CD1c-positive myeloid dendritic cell (primary cell): ENCODE data around the gene CHMP4A.
"Not testable (repeated sequence)": the region's sequence is repeated elsewhere in the genome, so short reads cannot be mapped to it uniquely, and the experiment has no call there.

ENCODE experiments used
- DNase-seq: peaks from one replicate; pipeline ENCODE4 v3.0.0-alpha.2; 2016; ENCODE audit errors: extremely low spot score

Gene CHMP4A

DNA sequence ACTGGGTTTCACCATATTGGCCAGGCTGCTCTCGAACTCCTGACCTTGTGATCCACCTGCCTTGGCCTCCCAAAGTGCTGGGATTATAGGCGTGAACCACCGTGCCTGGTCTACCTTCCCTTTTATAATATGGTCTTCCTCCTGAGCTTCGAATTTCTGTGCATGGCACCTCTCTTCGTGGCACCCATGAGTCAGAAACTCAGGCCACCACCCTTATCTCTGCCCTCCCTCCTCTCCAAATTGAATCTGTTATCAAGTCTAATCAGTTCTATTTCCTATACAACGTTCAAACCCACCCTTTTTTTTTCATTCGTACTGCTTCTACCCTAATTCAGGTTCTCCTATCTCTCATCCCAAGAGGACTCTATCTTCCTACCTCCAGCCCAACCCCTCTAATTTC lies 34.1 kb upstream of the CHMP4A start:
- no peak for DNase-seq

DNA sequence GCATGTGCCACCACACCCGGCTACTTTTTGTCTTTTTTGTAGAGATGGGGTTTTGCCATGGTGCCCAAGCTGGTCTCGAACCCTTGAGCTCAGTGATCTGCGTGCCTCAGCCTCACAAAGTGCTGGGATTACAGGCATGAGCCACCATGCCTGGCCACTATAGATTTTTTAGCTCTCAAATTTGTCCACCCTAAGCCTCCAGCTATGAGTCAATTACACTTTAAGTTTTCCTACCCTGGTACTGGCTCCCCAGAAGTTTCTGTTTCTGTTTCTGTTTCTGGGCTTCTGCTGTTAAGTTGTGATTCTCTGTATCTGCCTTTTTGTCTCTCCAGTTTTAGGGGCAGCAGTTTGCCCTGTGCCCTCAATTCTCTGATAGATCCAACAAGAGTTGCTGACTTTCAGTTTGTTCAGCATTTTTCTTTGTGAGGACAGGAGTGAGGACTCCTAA lies 33.5 kb upstream of the CHMP4A start:
- DNase-seq = peak; percentile 17

DNA sequence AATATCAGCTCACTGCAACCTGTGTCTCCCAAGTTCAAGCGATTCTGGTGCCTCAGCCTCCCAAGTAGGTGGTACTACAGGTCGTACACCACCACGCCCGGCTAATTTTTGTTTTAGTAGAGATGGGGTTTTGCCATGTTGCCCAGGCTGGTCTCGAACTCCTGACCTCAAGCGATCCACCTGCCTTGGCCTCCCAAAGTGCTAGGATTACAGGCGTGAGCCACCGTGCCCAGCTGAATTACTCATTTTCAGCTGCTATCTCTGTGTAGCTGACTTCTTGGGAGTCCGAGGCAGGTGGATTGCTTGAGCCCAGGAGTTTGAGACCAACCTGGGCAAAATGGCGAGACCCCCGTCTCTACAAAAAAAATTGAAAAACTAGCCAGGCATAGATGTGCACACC lies 32.1 kb upstream of the CHMP4A start:
- not testable (repeated sequence) for DNase-seq

DNA sequence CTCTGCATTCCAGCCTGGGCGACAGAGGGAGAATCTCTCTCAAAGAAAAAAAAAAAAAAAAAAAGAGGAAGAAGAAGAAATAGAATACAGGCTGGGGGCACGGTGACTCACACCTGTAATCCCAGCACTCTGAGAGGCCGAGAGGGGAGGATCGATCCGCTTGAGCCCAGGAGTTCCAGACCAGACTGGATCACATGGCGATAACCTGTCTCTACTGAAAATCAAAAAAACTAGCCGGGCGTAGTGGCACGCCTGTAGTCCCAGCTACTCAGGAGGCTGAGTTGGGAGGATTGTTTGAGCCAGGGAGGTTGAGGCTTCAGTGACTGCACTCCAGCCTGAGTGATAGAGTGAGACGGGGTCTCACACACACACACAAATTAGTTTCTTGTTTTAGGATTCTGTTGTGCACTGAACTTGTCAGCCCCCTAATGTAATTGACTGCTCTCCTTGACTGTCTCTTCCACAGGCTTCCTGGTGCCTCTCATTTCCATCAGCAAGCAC lies 30.1 kb upstream of the CHMP4A start:
- DNase-seq = peak; percentile 45

DNA sequence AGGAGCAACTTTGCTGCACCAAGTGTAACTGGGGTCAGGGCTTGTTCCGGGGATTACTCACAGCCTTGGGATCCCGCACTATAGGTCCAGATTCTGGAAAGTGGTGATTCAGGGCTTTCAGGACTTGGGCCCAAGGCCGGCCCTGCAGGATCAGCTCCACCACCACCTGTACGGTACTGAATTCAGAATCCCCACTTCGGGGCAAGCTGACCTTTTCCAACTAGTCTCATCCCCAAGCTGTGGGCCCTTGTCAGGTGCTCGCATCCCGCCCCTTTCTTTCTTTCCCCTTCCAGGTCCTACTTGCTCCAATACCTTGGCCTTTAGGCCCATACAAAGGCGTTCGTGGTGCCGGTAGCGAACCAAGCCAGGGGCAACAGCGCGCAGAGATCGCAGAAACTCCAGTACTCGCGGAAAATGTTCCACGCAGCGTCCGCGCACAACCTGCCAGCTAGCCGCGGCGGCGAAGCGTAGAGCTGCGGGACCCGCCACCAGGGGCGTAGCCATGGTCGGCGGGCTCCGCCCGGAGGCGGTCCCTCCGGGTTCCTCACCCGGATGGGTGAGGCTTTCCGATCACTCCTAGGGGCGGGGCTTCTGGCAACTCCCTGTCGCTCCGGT lies 28.6 kb upstream of the CHMP4A start:
- DNase-seq = peak; percentile 96

GRCh38 chr14:24240110-24240918 lies 27.0 kb upstream of the CHMP4A start:
- DNase-seq = no peak

DNA sequence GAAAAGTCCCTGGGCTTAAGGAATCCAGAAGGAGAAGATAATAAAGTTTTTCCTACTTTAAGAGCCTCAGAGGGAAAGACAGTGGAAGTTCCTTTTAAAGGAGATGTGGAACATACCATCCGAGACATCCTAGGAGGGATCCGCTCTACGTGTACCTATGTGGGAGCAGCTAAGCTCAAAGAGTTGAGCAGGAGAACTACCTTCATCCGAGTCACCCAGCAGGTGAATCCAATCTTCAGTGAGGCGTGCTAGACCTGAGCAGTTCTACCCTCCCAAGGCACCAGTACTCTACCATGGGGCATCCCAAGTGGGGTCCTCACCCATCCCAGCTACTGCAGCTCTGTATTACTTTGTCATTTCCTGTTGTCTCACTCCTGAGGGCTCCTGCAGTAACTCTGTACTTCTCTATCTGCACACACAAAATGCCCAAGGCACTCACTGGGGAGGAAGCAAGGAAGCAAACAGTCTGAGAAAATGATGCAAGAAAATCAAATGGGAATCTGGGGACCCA lies 25.3 kb upstream of the CHMP4A start:
- no peak for DNase-seq

DNA sequence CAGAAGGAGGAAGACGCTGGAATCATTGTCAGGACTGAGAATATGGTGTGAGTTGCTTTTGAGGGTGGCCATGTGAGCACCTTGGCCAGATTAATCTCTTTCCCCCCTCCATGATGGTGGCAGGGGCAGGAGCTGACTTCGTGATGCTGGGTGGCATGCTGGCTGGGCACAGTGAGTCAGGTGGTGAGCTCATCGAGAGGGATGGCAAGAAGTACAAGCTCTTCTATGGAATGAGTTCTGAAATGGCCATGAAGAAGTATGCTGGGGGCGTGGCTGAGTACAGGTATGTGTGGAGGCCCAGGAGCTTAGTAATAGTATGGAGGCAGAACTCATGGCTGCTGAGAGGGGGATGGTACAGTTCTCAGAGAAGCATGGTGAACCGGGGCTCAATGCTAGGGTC lies 24.8 kb upstream of the CHMP4A start:
- no peak for DNase-seq

- DNase-seq = no peak
Measured at GRCh38 chr14:24237463-24237955, 24.2 kb upstream of the CHMP4A start.

GRCh38 chr14:24236689-24237462 lies 23.6 kb upstream of the CHMP4A start:
- no peak for DNase-seq

DNA sequence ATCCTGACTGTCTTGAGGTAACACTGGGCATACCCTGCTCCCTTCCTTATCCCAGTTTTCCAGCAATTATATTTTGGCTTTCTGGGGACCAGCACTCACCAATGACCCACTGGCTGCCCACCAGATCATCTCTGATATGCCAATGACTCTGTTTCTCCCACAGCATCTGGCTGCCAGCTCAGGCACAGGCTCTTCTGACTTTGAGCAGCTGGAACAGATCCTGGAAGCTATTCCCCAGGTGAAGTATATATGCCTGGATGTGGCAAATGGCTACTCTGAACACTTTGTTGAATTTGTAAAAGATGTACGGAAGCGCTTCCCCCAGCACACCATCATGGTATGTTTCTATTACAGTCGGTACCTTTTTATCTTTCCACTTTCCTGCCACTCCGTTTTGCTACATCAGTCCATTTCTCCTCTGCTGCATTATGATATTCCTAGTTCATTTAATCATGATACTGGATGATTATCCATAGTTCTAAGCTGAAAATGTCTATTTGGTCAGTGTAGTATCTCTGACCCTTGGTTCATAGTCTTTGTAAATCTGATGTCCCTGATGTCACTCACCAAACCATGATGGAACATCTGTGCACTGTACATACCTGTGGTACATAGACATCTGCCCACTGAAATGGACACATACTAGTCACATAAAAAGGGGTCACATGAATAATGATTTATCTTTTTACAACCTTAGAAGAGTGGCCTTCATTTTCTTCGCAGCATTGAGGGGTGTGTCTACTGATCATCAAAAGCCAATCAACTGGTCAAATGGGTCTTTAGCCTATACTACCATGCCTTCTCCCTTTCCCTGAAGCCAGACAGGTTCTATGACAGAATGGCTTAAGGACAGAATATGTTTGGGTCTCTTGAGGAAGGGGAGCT lies 22.8 kb upstream of the CHMP4A start:
- DNase-seq = no peak

GRCh38 chr14:24234095-24235005 lies 21.1 kb upstream of the CHMP4A start:
- no peak for DNase-seq

GRCh38 chr14:24233538-24233866 lies 20.2 kb upstream of the CHMP4A start:
- DNase-seq = no peak

DNA sequence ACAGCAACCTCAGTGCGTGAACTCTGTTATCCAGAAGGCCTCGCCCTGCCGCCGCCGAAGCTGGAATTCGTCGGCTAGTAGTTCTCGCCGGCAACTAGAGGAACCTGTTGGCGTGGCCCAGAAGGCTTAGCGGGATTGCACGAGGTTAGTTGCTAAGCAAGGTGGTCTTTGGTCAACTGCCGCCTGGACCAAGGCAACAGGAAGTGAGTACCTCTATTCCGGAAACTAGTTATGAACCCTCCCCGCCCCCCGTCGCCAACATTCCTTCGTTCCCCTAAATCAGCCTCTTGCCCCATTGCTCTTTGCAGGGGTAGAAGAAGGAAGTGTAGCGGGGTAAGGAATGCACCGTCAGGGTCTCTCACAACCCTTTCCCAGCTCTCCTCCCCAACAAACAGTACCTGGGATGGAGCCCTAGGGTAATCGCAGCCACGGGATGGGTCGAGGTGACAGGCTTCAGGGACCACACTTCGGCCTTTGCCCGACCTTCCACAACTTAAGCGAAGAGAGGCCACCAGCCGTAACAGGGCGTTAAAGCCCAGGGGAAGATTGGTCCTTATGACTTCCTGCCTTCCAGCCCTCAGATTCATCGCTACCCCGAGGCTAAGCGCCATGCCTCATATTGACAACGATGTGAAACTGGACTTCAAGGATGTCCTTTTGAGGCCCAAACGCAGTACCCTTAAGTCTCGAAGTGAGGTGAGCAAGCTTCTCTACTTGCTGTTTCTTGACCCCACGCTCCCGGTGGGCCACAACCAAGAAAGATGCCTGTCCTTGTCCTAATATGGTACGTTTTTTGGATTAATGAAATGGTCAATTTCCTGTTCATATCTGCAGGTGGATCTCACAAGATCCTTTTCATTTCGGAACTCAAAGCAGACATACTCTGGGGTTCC lies 19.6 kb upstream of the CHMP4A start, which contains the start of gene GMPR2:
Gene GMPR2, plus strand, starts transcription at position 285 of the 893 bp plus-strand sequence. Its CDS starts 325 bp downstream, at position 610.
- no peak for DNase-seq

DNA sequence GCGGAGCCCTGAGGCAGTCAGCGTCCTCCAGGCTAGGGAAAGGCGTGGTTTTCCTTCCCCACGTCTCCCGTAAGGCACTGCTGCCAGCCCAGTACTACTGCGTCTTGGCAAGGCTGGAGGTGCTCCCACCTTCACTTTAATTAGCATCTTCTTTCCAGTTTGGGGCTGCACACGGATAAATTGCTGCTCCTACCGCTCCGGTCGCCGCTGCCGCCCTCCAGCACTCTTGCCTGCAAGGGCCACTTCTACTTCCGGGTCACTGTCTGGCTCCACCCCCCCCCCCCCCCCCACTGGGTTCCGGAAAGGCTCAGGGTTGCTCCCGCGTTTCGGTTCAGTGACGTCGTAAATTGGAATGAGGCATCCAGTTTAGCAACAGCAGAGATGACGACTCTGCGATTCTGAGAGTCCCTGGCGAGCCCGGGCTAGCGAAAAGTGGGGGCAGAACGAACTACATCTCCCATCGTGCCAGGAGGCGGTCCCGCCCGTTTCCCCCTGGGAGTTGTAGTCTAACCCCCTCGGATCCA lies 18.9 kb upstream of the CHMP4A start, which contains the start of gene NEDD8:
Gene NEDD8, minus strand, starts transcription at position 247 of the 524 bp plus-strand sequence. Its CDS starts 100 bp downstream, at position 147.
- peak; percentile 97 for DNase-seq

DNA sequence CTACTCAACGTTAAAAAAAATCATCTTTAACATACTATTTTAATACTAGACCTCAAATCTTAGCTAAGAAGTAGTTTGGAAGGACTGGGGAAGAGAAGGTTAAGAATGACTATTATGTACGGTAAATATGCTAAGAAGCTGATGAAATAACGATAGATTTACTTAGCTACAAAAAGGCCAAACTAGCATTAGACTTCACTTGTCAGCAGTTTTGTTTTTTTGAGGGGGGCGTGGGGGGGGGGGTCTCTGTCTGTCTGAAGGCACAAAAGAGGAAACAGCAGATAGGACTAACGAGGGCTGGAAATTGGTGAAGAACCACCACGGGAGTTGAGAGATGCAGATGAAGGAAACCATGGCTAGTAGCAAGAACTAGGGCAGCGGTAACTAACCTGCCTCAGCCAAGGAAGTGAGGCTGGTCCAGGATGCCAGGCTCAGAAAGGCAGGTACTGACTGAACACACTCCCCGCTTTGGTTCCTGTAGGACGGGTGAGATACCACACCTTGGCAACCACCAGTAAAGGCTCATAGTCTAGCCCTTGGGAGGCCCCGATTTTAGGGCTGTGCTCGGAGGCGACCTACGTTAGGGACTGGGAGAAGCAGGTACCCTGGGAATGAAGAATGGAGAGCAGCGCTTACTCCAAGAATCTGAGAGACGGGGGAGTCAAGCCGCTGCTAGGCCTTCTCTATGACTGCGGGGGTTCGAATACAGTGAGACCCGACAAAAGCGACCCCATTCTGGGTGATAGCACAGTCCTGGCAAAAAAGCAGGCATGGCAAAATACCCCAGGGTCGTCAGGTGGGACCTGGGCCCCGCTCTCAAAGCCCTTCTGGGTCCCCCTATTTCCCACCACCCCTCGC lies 18.2 kb upstream of the CHMP4A start:
- DNase-seq = no peak

- DNase-seq = no peak
Measured at GRCh38 chr14:24228902-24229301, 15.6 kb upstream of the CHMP4A start.
